NCI-H510A treated with DMSO at 0.1 percent for 48 hours (cell line): ENCODE data around the gene SCFD2.

Experiments used
- DNase-seq: peaks from one replicate; lab custom pipeline; 2025; lab: John Stamatoyannopoulos, UW

Gene SCFD2

GRCh38 chr4:53137468-53137867 lies 228.4 kb downstream of the SCFD2 start:
- no peak for DNase-seq

- DNase-seq = no peak
Measured at GRCh38 chr4:53136954-53137353, 228.9 kb downstream of the SCFD2 start.

- DNase-seq = no peak
Measured at GRCh38 chr4:53132132-53132891, 233.5 kb downstream of the SCFD2 start.

GRCh38 chr4:53131562-53131925 lies 234.3 kb downstream of the SCFD2 start:
- no peak for DNase-seq

- no peak for DNase-seq
Measured at GRCh38 chr4:53130896-53131561, 234.8 kb downstream of the SCFD2 start.

GRCh38 chr4:53128706-53129357 lies 237.0 kb downstream of the SCFD2 start:
- no peak for DNase-seq

GRCh38 chr4:53128231-53128630 lies 237.6 kb downstream of the SCFD2 start:
- no peak for DNase-seq

- no peak for DNase-seq
Measured at GRCh38 chr4:53127365-53127764, 238.5 kb downstream of the SCFD2 start.

- DNase-seq = no peak
Measured at GRCh38 chr4:53126099-53126498, 239.8 kb downstream of the SCFD2 start.

- DNase-seq = no peak
Measured at GRCh38 chr4:53123819-53124218, 242.0 kb downstream of the SCFD2 start.

- DNase-seq = no peak
Measured at GRCh38 chr4:53123171-53123570, 242.7 kb downstream of the SCFD2 start.

- no peak for DNase-seq
Measured at GRCh38 chr4:53122280-53123116, 243.4 kb downstream of the SCFD2 start.

- no peak for DNase-seq
Measured at GRCh38 chr4:53121264-53121865, 244.5 kb downstream of the SCFD2 start.

- no peak for DNase-seq
Measured at GRCh38 chr4:53120778-53121177, 245.1 kb downstream of the SCFD2 start.

- no peak for DNase-seq
Measured at GRCh38 chr4:53119680-53120079, 246.2 kb downstream of the SCFD2 start.

- no peak for DNase-seq
Measured at GRCh38 chr4:53118676-53119075, 247.2 kb downstream of the SCFD2 start.

GRCh38 chr4:53116954-53117353 lies 248.9 kb downstream of the SCFD2 start:
- no peak for DNase-seq

GRCh38 chr4:53113431-53114225 lies 252.2 kb downstream of the SCFD2 start:
- no peak for DNase-seq

- DNase-seq = no peak
Measured at GRCh38 chr4:53105313-53105712, 260.5 kb downstream of the SCFD2 start.

- no peak for DNase-seq
Measured at GRCh38 chr4:53103481-53103880, 262.4 kb downstream of the SCFD2 start.

GRCh38 chr4:53101191-53101581 lies 264.7 kb downstream of the SCFD2 start:
- no peak for DNase-seq
